HG02759 (cell line): ENCODE results near the gene METAP1D.
"Not testable (repeated sequence)": the region's sequence is repeated elsewhere in the genome, so short reads cannot be mapped to it uniquely, and the experiment has no call there.

Source experiments
- ATAC-seq: cut with Tn5 transposase; IDR thresholded peaks from one replicate; pipeline ENCODE4 v1.9.1; 2021; ENCODE audit warnings: mild to moderate bottlenecking, moderate library complexity; ENCODE audit not compliant: unreplicated experiment

Gene METAP1D

DNA sequence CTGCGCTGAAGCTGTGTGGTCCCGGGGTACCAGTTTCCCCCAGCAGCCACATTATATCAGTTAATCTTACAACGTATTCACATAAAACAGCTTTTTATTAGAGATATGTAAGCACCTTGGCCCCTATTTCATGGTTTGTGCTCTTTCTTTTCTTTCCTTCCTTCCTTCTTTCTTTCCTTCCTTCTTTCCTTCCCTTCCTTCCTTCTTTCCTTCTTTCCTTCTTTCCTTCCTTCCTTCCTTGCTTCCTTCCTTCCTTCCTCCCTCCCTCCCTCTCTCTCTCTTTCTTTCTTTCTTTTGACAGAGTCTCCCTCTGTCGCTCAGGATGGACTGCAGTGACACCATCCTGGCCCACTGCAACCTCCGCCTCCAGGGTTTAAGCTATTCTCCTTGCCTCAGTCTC, 3.7 kb upstream of the METAP1D start:
- ATAC-seq: no peak

DNA sequence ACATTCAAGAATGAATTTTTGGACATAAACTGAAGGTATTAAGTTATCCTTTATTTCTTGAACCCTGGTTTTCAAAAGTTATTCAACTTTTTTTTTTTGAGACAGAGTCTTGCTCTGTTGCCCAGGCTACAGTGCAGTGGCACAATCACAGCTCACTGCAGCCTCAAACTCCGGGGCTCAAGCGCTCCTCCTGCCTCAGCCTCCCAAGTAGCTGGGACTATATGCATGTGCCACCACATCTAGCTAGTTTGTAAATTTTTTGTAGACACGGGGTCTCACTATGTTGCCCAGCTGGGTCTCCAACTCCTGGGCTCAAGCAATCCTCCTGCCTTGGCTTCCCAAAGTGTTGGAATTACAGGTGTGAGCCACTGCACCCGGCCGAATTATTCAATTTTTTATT, 2.7 kb upstream of the METAP1D start:
- not testable (repeated sequence) for ATAC-seq

DNA sequence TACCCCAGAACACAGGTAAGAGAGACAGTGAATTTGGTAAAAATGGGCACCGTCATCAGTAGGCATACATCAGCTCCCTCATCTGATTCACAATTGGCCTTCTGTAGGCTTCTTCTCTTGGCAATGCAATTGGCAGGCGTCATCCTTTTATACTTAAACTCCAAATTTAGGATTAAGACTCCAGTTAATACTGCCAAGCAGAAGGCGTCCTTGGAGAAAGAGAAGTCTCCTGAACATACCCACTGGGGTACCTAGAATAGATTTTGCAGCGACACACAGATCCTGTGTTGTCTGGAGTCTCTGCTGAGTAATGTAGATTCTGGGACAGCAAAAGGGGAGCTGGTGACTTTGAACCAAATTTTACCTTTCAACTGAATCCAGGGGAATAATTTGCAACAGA, 592 bp upstream of the METAP1D start:
- no peak for ATAC-seq

DNA sequence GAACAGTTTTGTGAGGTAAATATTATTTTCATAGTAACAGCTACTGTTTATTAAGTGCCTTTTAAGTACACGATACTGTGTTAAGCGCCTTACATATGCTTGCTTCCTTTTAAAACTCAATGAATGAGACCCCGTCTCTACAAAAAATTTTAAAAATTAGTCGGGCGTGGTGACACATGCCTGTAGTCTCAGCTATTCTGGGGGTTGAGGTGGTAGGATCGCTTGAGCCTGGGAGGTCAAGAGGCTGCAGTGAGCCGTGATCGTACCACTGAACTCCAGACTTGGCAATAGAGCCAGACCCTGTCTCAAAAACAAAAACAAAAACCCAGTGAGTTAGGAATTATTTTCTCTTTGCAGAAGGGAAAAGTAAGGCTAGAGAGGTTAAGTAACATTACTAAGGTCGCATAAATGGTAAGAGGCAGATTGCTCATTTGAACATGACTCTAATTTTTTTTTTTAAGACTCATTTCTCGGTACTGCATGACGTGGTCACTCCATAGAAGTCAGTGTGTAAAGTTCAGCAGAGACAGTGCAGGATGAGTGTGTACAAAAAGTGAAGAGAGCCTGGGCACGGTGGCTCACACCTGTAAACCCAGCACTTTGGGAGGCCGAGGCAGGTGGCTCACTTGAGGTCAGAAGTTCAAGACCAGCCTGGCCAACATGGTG, 1.1 kb downstream of the METAP1D start:
- ATAC-seq: no peak

DNA sequence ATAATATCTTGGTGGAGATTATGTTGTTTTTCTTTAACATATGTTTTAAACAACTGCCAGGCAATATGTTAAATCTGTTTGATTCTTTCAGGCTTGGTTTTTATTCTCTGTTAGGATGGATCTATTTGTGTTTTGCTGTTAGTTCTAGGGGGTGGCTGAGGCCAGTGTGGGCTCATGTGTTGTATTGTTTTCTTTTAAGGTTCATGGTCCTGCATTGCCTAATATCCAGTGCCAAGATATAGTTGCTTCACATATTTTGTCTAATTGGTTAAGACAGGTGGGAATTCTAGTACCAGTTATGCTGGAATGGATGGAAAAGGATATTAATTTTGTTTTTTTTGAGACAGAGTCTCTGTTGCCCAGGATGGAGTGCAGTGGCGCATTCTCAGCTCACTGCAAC, 7.6 kb downstream of the METAP1D start:
- ATAC-seq: no peak

DNA sequence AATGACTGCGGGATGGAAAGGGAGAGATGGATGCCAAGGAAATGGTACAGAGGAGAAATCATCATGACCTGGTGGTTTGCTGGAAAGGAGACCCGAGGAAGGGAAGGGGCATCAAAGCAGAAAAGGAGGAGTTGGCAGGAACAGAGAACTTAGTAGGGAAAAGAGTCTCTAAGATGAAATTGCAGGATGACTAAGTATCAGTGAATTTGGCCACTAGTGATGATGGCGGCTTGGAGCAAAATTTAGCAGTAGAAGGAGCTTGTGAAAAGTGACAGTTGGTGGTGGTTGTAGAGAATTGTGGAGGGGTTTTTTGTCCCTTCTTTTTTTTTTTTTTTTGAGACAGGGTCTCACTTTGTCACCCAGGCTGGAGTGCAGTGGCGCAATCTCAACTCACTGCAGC, 10.1 kb downstream of the METAP1D start:
- ATAC-seq: no peak

DNA sequence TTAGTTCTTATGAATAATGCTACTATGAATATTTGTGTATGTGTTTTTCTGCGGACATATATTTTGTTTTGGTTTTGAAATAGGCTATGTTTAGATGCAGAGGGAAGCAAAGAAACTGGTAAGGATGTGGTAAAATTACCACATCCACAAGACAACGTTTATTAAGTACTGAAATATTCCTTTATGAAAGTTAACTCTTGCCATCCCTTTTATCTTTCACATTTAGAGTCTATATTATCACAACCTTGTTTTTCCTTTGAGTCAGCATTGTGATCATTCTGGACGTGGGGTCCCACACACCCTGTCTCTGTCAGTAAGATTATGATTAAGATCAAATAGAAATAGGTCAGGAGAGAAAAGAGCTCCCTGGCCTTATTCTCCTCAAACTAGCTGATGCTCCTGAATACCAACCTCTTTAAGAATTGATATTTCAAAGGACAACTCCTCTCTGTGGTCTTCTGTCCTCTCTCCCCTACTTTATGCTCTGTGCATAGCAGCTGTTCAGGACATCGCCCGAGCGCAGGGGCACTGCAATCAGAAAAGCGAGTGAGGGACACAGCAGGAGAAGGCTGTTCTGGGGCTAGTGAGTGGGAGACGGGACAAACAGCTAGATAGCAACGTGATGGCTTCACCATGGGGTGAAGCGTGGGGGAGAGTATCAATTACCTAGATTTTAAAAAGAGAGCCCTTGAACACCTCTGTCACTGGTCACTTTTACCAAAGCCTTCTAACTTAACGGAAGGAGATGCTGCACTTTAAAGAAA, 12.2 kb downstream of the METAP1D start:
- no peak for ATAC-seq

DNA sequence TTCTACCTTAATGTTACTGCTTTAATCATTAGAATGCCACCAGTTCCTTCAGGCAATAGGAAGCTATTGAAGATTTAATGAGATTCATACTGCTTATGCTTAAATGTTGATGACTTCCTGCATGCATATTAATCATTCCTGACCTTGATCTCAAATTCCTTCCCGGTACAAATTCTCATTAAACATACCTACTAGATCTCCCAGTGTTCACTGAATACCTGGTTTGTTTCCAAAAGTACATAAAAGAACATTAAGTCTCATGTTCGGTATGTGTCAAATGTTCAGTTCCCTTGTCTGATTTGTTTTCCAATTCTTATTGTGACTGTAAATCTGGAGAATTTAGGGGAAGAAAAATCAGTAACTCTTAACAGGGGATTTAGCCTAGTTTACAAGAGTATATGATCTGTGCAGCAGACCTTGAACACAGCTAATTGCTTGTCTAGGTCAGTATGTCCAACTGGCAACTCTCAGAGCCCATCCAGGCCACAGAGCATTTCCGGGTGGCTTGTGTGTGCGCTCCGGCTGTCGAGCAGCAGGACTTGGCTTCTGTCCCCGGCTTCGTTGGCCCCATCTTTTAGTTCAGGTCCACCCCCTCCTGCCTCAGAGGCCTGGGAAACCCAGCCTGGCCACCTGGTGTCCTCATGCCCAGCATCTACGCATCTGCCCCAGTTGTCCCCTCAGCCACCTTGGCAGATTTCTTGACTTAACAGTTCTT, 13.1 kb downstream of the METAP1D start:
- ATAC-seq: no peak

DNA sequence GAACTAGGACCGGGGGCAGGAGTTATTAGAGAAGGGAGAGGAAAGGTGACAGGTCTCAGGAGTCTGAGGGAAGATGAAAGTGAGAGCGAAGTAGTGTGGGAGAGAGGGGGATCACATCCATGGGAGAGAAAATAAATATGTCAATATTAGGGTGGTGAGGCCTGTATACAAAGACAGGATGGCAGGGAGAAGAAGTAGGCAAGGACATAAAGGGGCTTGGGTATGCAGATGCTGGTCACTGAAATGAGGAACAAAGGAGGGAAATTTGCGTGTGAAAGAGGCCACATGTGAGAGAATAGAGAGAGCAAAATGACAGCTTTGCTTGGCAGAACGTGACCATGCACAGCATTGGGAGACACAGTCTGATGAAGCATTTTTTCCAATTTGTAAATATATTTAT, 13.6 kb downstream of the METAP1D start:
- peak; percentile 76 for ATAC-seq

DNA sequence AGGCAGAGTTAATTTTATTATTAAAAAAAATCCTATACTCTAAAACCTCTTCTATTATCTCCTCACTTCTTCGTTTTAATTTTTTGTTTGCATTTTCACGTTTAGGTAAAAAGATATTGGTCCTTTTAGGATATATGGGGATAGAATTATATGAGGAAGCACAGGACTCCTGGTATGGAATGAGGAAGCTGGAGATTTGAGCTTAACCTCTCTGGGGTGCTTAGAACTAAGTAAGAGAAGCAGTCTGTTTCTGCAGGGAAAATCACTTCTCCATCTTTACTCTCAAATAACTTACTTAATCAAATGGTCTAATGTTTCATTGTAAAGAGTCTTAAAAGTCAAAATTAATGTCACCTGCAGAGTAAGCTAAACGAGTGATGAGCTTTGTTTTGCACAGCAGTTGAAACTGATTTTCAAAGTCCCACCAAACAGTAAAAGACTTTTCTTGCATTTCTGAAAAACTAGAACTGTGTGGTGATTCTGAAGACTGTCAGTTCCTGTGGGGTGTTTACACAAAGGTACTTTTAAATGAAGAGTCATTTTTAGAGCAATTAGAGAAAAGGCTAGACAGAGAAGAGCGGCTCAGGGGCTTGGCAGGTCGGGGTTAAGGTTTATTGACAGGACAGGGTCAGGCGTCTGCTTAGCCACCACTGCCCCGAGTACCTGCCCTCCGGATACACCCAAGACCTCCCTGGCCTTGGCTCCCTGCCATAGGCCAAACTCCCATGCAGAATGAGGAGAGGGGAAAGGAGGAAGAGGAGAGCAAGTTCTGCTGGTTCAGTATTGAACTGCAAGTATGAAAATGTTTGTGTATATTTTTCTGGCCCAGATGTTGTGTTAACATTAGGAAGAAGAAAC, 21.6 kb downstream of the METAP1D start:
- no peak for ATAC-seq

DNA sequence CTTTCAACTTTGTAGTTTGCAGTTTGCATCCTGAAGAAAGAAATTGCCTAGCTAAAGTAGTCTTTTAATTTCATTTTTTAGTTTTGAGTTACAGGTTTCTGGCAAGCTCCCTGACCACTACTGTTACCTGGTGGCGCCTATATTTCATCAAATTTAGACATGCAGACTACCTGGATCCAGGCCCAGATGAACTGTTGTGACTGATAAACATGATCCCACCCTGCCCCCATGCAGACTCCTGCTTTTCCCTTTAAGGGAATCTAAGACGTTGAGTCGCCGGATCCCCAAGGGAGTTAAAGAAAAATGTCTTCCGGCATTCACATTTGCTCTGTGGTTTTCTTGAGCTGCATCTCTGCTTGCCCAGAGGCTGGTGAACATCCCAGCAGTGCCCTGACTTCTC, 22.2 kb downstream of the METAP1D start:
- ATAC-seq: no peak

DNA sequence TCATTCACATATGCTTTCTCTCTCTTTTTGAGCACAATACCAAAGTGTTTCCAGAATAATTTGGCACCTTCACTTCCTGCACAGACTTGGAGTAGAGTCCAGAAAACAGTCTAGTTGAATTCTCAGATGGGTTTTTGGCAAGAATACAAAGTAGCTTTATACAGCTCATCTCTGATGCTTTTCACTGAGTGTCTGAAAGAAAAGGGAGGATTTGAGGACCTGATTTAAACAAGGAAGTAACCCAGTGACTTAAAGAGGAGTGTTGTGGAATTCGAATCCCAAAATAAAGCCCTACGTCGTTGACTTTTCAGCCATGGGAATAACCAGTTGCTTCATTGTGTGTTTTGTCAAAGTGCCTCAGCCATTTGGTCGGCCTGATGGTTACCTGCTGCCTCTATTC, 31.8 kb downstream of the METAP1D start:
- no peak for ATAC-seq

DNA sequence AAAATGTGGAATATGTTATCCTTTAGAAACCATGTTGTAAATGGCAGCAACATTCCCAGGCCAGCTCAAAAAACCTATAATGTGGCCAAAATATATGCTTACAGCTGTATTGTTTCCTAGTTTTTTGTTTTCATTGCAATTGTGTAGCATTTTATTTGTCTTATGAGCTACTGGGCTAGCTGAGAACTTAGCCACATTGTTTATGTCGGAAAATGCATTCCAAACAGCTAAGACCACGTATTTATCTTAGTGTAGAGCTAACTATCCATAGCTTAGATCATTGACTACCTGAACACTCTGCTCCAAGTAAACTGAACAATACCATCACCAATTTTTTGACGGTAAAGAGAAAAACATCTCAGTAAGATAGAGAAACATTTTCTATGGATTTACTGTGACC, 38.4 kb downstream of the METAP1D start:
- no peak for ATAC-seq

DNA sequence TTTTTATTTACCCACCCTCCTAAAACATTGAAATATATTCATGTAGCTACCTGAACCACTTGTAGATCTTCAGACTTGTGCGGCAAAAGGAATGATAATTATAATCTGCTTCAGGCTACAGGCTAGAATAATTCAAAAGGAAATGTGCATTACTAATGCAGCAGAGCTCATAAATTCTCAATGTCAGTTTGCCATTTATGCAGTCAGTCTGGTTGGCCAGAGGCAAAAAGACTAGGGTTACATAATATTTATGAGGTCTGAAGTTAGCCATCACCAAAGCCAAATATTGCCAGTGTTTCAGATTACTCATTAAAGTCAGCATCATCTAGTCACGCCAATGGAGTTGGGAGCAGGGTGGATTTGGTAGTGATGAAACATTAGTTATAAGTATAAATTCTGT, 38.9 kb downstream of the METAP1D start:
- no peak for ATAC-seq

DNA sequence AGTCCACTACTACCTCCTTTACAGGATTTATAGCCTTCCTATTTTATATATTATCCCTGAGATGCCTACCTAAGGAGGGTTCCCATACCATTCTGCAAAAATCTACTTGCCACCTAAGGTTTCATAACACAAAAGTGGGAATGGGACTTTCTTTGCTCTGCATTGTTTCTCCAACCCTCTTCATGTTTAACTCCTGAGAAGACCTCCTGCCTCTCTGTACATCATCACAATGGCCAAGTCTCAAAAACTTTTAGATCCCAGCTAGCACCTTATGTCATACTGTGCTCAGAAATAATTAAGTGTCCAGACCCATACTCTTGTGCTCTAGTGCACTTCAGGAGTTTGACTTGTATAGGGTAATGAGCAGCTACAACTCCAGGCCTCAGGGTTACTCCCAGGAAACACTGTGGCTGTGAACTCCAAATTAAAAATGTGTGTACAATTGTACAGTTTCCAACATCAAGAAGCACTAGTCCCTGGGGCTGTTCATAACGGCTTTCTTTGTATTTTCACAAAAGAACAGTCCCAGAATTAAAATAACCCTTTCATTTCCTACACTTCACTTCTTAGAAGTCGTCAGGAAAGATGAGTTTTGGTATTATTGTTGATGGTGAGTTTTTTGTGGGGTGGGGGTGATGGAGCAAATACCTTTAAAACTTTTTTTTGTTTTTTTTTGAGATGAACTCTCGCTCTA, 39.4 kb downstream of the METAP1D start:
- no peak for ATAC-seq

DNA sequence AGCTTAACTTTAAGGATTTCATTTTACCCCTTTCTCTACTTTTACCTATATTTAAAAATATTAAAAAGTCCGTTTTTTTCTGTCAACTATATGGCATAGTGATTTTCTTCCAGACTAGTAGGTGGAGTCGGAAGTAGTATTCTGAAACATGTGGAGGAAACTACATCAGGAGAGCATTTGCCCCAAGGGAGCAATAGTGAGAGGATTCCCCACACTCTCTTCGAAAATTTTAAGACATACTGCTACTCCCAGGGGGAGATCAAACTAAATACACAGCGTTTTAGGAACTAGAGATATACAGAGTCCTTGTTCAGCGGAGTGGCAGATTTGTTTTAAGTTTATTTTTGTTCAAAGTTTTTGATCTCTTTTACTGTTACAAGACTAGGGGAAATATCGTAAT, 40.6 kb downstream of the METAP1D start:
- ATAC-seq: no peak

DNA sequence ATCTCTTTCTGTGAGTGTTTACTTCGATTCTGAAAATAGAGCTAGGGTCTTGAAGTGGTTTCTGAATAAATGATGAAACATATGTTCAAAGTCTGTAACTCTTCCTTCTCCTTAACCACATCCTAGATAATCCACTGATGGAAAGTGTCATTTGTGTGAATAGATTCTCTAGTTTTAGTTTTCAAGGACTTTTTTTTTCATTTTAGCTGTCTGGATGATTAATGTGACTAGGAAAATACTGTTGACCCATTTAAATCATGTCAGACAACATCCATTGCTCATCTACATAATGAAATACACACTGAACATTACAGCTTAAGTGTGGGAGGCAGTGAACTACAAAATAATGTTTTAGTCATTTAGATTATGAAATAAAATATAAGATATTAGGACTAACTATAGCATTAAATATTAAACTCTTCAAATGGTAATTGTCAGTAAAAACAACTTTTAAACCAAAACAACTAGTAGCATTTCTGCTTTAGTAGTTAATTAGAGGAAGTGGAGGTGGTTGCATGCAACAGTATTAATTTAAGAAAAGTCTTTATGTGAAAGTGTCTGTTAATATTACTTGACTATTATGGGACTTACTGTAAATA, 46.4 kb downstream of the METAP1D start:
- no peak for ATAC-seq

DNA sequence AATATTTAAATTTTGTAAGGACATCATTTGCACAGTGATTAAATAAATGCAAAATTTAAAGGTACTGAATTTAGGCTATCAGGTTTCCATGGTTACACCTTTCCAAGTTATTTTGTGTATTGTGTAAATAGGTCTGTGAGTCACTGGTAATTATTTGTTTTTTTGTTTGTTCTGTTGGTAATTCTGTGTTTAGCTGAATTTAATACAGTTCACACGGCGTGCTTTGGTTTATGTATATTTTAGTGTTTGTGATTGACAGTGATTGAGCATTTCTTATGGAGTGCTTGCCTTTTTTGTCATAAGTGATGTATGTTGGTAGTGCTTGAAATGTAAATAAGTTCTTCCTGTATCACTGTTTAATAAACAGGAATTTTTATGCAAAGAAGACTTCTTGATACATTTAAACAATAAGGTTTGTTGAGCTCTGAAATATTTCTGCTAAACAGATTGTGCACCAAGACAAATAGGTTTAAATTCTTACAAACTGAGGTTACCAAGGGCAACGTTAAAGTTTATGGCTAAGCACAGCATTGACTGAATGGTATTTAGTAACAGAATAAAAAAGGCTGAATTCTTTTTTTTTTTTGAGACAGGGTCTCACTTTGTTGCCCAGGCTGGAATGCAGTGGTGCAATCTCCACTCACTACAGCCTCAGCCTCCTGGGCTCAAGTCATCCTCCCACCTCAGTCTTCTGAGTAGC, 47.3 kb downstream of the METAP1D start:
- no peak for ATAC-seq
